ENCODE data around the gene NRF1.
"Not testable (repeated sequence)": the region's sequence is repeated elsewhere in the genome, so short reads cannot be mapped to it uniquely, and the experiment has no call there.

The NRF1 gene

GRCh38 chr7:129644634-129645230 is 33.2 kb downstream of the NRF1 start:
- DNase-seq (ENCODE audit: low read depth in 1 of 2, low spot score in 1 of 2), result no peak

GRCh38 chr7:129646369-129647021 is 35.0 kb downstream of the NRF1 start:
- no peak for DNase-seq (ENCODE audit: low read depth in 1 of 2, low spot score in 1 of 2)

GRCh38 chr7:129649128-129649690 is 37.7 kb downstream of the NRF1 start:
- no peak for DNase-seq (ENCODE audit: low read depth in 1 of 2, low spot score in 1 of 2)

- DNase-seq (ENCODE audit: low read depth in 1 of 2, low spot score in 1 of 2), result no peak
These were observed 38.7 kb downstream of the NRF1 start for GRCh38 chr7:129650056-129650758.

- no peak for DNase-seq (ENCODE audit: low read depth in 1 of 2, low spot score in 1 of 2)
These were observed 41.4 kb downstream of the NRF1 start for GRCh38 chr7:129652914-129653313.

GRCh38 chr7:129655811-129656210 is 44.3 kb downstream of the NRF1 start:
- no peak for DNase-seq (ENCODE audit: low read depth in 1 of 2, low spot score in 1 of 2)

- no peak for DNase-seq (ENCODE audit: low read depth in 1 of 2, low spot score in 1 of 2)
These were observed 45.8 kb downstream of the NRF1 start for GRCh38 chr7:129657363-129657762.

- DNase-seq (ENCODE audit: low read depth in 1 of 2, low spot score in 1 of 2), result not testable (repeated sequence)
These were observed 48.4 kb downstream of the NRF1 start for GRCh38 chr7:129659907-129660306.

GRCh38 chr7:129661645-129662182 is 50.2 kb downstream of the NRF1 start:
- DNase-seq (ENCODE audit: low read depth in 1 of 2, low spot score in 1 of 2), result no peak

GRCh38 chr7:129663240-129663639 is 51.7 kb downstream of the NRF1 start:
- not testable (repeated sequence) for DNase-seq (ENCODE audit: low read depth in 1 of 2, low spot score in 1 of 2)

GRCh38 chr7:129664029-129665012 is 52.8 kb downstream of the NRF1 start:
- DNase-seq (ENCODE audit: low read depth in 1 of 2, low spot score in 1 of 2), result no peak

- no peak for DNase-seq (ENCODE audit: low read depth in 1 of 2, low spot score in 1 of 2)
These were observed 53.5 kb downstream of the NRF1 start for GRCh38 chr7:129665013-129665401.

- DNase-seq (ENCODE audit: low read depth in 1 of 2, low spot score in 1 of 2), result no peak
These were observed 55.6 kb downstream of the NRF1 start for GRCh38 chr7:129667116-129667515.

GRCh38 chr7:129667551-129667950 is 56.0 kb downstream of the NRF1 start:
- DNase-seq (ENCODE audit: low read depth in 1 of 2, low spot score in 1 of 2), result no peak

- DNase-seq (ENCODE audit: low read depth in 1 of 2, low spot score in 1 of 2), result no peak
These were observed 58.4 kb downstream of the NRF1 start for GRCh38 chr7:129669901-129670300.

GRCh38 chr7:129670656-129671055 is 59.1 kb downstream of the NRF1 start:
- DNase-seq (ENCODE audit: low read depth in 1 of 2, low spot score in 1 of 2), result no peak

- no peak for DNase-seq (ENCODE audit: low read depth in 1 of 2, low spot score in 1 of 2)
These were observed 59.7 kb downstream of the NRF1 start for GRCh38 chr7:129671266-129671665.

- DNase-seq (ENCODE audit: low read depth in 1 of 2, low spot score in 1 of 2), result not testable (repeated sequence)
These were observed 63.0 kb downstream of the NRF1 start for GRCh38 chr7:129674475-129674874.

GRCh38 chr7:129675521-129675920 is 64.0 kb downstream of the NRF1 start:
- DNase-seq (ENCODE audit: low read depth in 1 of 2, low spot score in 1 of 2), result no peak

GRCh38 chr7:129676017-129676897 is 64.7 kb downstream of the NRF1 start:
- no peak for DNase-seq (ENCODE audit: low read depth in 1 of 2, low spot score in 1 of 2)
